ENCODE data around the gene MYO1A.
A peak's percentile ranks its signal among the peaks of the same experiment; 100 is the strongest.
"Not testable (repeated sequence)": the region's sequence is repeated elsewhere in the genome, so short reads cannot be mapped to it uniquely, and the experiment has no call there.

The MYO1A gene

GRCh38 chr12:57087010-57087690, 37.2 kb upstream of the MYO1A start:
- DNase-seq = peak; percentile 92

- no peak for DNase-seq
These were observed 36.6 kb upstream of the MYO1A start for GRCh38 chr12:57086493-57087009.

GRCh38 chr12:57085999-57086492, 36.1 kb upstream of the MYO1A start:
- DNase-seq = no peak

- DNase-seq = no peak
These were observed 30.9 kb upstream of the MYO1A start for GRCh38 chr12:57080855-57081254.

- DNase-seq = no peak
These were observed 29.9 kb upstream of the MYO1A start for GRCh38 chr12:57079821-57080220.

GRCh38 chr12:57078519-57079404, 28.8 kb upstream of the MYO1A start, which contains the start of gene NEMP1:
TSS of gene NEMP1 (minus strand) at chr12:57078791. CDS start at chr12:57078745, 46 bp downstream.
- peak; percentile 93 for DNase-seq

- not testable (repeated sequence) for DNase-seq
These were observed 23.9 kb upstream of the MYO1A start for GRCh38 chr12:57073566-57074450.

- no peak for DNase-seq
These were observed 22.7 kb upstream of the MYO1A start for GRCh38 chr12:57072661-57073060.

GRCh38 chr12:57069523-57069922, 19.6 kb upstream of the MYO1A start:
- peak; percentile 30 for DNase-seq

GRCh38 chr12:57066245-57066644, 16.3 kb upstream of the MYO1A start:
- DNase-seq = no peak

- DNase-seq = no peak
These were observed 14.2 kb upstream of the MYO1A start for GRCh38 chr12:57063991-57064685.

- no peak for DNase-seq
These were observed 8.5 kb upstream of the MYO1A start for GRCh38 chr12:57058454-57058853.

- DNase-seq = no peak
These were observed 7.3 kb upstream of the MYO1A start for GRCh38 chr12:57057067-57057751.

GRCh38 chr12:57055824-57056223, 5.9 kb upstream of the MYO1A start:
- no peak for DNase-seq

- DNase-seq = not testable (repeated sequence)
These were observed 4.0 kb upstream of the MYO1A start for GRCh38 chr12:57053901-57054300.

GRCh38 chr12:57053146-57053545, 3.2 kb upstream of the MYO1A start:
- not testable (repeated sequence) for DNase-seq

GRCh38 chr12:57051011-57051410, 1.1 kb upstream of the MYO1A start:
- no peak for DNase-seq

GRCh38 chr12:57049119-57049446, 846 bp downstream of the MYO1A start:
- DNase-seq = no peak

- no peak for DNase-seq
These were observed 1.4 kb downstream of the MYO1A start for GRCh38 chr12:57048423-57049118.

- DNase-seq = no peak
These were observed 1.9 kb downstream of the MYO1A start for GRCh38 chr12:57047981-57048380.

Data from effector CD8-positive, alpha-beta T cell (primary cell).